Right lobe of liver (tissue), 4 donors: Measurements from ENCODE around the gene RAB11FIP4.

Experiments used
- CTCF ChIP-seq, 4 donors: fragments of 200-600 bp in 3 of 4; fragments of 450-650 bp in 1 of 4; IDR thresholded peaks; one replicate each; pipeline versions ENCODE4 v1.5.1 to v1.8.0; 2016 to 2022; ENCODE audit warnings: antibody characterized with exemption in 4 of 4, mild to moderate bottlenecking in 2 of 4
- POLR2A ChIP-seq: fragments of 450-650 bp; IDR thresholded peaks from one replicate; pipeline ENCODE4 v1.6.1; 2017; ENCODE audit warnings: antibody characterized with exemption, mild to moderate bottlenecking
- donor health status: DM: no; HTN: no; CAD: no.
- donor health status: DM: no; HTN: no; CAD: no.
- donor health status: DM: no; HTN: yes; CAD: no.

GRCh38 chr17:31573047-31573446 lies 181.6 kb downstream of the RAB11FIP4 start:
- TF ChIP-seq CTCF (IDR thresholded peaks at IDR 0.05), result no peak
- TF ChIP-seq POLR2A, result no peak
